ENCODE measurements around the gene EHBP1L1. TPM values are rescaled to one million over a fixed set of nuclear protein-coding genes. Genes with fewer than 3 reads are reported as not detected.
A peak's percentile ranks its signal among the peaks of the same experiment; 100 is the strongest.

The EHBP1L1 gene
- total RNA-seq, 2 experiments from 2014 or later, result 94.0 to 99.4 TPM

- Mint-ChIP-seq H3K36me3 (ENCODE audit: low read depth) (peaks cover 6% of the 10 kb centered on the region), H3K27me3 (no peaks in the 10 kb centered on the region), H3K4me3 (no peak overlapping the region), H3K4me1 (ENCODE audit: low read depth) (peaks cover 11% of the 10 kb centered on the region), H3K27ac (no peak overlapping the region), H3K9me3 (no peaks in the 10 kb centered on the region)
- no peak for ATAC-seq
- CTCF ChIA-PET, result no interaction called here
- POLR2A ChIA-PET, result interaction anchor here (0.6 to 1.5 kb wide), 3 partner anchors 9 to 61 kb away, joined by 3 to 4 read pairs (median 3); partner anchors contain the start of gene FAM89B
- intact Hi-C loops (cut with micrococcal nuclease), result no loop called here
- TF ChIP-seq CTCF (IDR thresholded peaks at IDR 0.05), result no peak
- no peak for DNase-seq
These were observed 24.0 kb downstream of the EHBP1L1 start for GRCh38 chr11:65599955-65600246.

- intact Hi-C loops (cut with micrococcal nuclease), result no loop called here
- H3K36me3 Mint-ChIP-seq (ENCODE audit: low read depth), result peaks cover 20% of the 10 kb centered on the region
- no peak for TF ChIP-seq CTCF (IDR thresholded peaks at IDR 0.05)
- ChIA-PET CTCF (interaction anchor here (1.0 to 5.0 kb wide), 5 partner anchors 10 to 63 kb away, joined by 4 to 35 read pairs (median 6); partner anchors contain the start of gene EHBP1L1), POLR2A (interaction anchor here (1.9 to 2.5 kb wide), 3 partner anchors 8 to 15 kb away, joined by 8 to 15 read pairs (median 9); partner anchors contain the start of gene KCNK7)
- no peak overlapping the region for H3K4me3 Mint-ChIP-seq
- H3K27ac Mint-ChIP-seq, result no peak overlapping the region
- H3K4me1 Mint-ChIP-seq (ENCODE audit: low read depth), result peaks cover 6% of the 10 kb centered on the region
- DNase-seq, result no peak
- no peak for ATAC-seq
- H3K27me3 Mint-ChIP-seq, result no peaks in the 10 kb centered on the region
- H3K9me3 Mint-ChIP-seq, result no peaks in the 10 kb centered on the region
These were observed 28.4 kb downstream of the EHBP1L1 start for GRCh38 chr11:65604258-65604657.

GRCh38 chr11:65606876-65607613, 31.2 kb downstream of the EHBP1L1 start:
- Mint-ChIP-seq H3K27me3 (no peaks in the 10 kb centered on the region), H3K4me1 (ENCODE audit: low read depth) (peaks cover 27% of the 10 kb centered on the region), H3K27ac (no peak overlapping the region), H3K9me3 (no peaks in the 10 kb centered on the region), H3K4me3 (no peak overlapping the region), H3K36me3 (ENCODE audit: low read depth) (peaks cover 23% of the 10 kb centered on the region)
- ChIA-PET CTCF (interaction anchor here (0.6 to 5.0 kb wide), 4 partner anchors 13 to 277 kb away, joined by 3 to 35 read pairs (median 4); no protein-coding TSS in a partner anchor), POLR2A (interaction anchor here (1.0 to 1.4 kb wide), 3 partner anchors 12 to 19 kb away, joined by 3 to 9 read pairs (median 4); no protein-coding TSS in a partner anchor)
- peak; percentile 67 for ATAC-seq
- DNase-seq, result no peak
- intact Hi-C loops (cut with micrococcal nuclease), result no loop called here
- TF ChIP-seq CTCF (IDR thresholded peaks at IDR 0.05), result no peak

- H3K27ac Mint-ChIP-seq, result no peak overlapping the region
- intact Hi-C loops (cut with micrococcal nuclease), result loop anchor here (2.0 kb wide), 1 partner anchor 13 kb away; the partner anchor contains the start of gene KCNK7
- CTCF ChIA-PET, result interaction anchor here (1.0 to 1.1 kb wide), 2 partner anchors 14 to 67 kb away, joined by 3 to 4 read pairs; no protein-coding TSS in a partner anchor
- ATAC-seq (no peak), DNase-seq (no peak)
- TF ChIP-seq CTCF (IDR thresholded peaks at IDR 0.05), result no peak
- H3K9me3 Mint-ChIP-seq, result no peaks in the 10 kb centered on the region
- peaks cover 30% of the 10 kb centered on the region for H3K36me3 Mint-ChIP-seq (ENCODE audit: low read depth)
- H3K4me1 Mint-ChIP-seq (ENCODE audit: low read depth), result peaks cover 35% of the 10 kb centered on the region
- no peaks in the 10 kb centered on the region for H3K27me3 Mint-ChIP-seq
- POLR2A ChIA-PET, result interaction anchor here (1.0 to 1.4 kb wide), 3 partner anchors 11 to 20 kb away, joined by 3 to 9 read pairs (median 4); no protein-coding TSS in a partner anchor
- H3K4me3 Mint-ChIP-seq, result no peak overlapping the region
These were observed 32.0 kb downstream of the EHBP1L1 start for GRCh38 chr11:65607614-65608426.

All from activated CD8-positive, alpha-beta T cell treated with anti-CD3 and anti-CD28 coated beads for 36 hours (primary cell).